NCI-H446 treated with DMSO at 0.1 percent for 48 hours (cell line): ENCODE data around the gene UBXN7.
"Not testable (repeated sequence)": the region's sequence is repeated elsewhere in the genome, so short reads cannot be mapped to it uniquely, and the experiment has no call there.

Experiments
- DNase-seq: peaks from one replicate; lab custom pipeline; 2025; lab: John Stamatoyannopoulos, UW

The UBXN7 gene, protein sequence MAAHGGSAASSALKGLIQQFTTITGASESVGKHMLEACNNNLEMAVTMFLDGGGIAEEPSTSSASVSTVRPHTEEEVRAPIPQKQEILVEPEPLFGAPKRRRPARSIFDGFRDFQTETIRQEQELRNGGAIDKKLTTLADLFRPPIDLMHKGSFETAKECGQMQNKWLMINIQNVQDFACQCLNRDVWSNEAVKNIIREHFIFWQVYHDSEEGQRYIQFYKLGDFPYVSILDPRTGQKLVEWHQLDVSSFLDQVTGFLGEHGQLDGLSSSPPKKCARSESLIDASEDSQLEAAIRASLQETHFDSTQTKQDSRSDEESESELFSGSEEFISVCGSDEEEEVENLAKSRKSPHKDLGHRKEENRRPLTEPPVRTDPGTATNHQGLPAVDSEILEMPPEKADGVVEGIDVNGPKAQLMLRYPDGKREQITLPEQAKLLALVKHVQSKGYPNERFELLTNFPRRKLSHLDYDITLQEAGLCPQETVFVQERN

DNA sequence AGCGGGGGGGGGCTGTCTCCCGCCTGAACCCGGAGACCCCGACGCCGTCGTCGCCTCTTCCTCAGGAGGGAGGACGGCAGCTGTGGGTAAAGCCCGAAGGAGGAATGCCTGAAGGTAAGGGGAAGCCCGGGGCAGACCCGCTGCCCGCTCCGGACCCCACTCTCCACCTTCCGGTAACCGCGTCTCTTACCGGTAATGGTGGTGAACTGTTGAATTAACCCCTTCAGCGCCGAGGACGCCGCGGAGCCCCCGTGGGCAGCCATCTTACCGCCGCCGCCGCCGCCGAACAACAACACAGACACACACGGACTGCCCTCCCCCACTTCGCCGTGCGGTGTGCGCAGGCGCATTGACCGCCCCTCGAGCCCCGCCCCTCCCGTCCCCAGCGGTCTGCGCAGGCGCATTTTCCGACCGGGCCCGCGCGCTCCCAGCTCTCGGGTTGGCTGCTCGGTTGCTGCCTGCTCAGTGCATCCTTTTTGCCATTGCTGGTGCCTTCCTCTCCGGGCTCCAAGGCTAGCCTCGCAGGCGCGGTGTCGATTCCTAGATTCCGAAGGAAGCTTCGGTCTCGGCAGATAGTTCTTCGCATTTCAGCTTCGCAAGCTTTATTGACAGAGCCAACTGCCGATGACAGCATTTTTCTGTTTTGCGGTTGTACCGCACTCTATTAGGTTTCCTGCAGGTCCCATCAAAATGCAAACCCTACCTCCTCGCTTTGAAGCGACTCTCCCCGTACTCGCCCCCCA lies at the start of gene UBXN7:
UBXN7 (minus strand) TSS at position 291 of the 743 bp plus-strand sequence; CDS start at position 263, 28 bp downstream.
- peak; percentile 91 for DNase-seq

- no peak for DNase-seq
Measured at GRCh38 chr3:196477678-196478077, 45.5 kb upstream of the UBXN7 start.

DNA sequence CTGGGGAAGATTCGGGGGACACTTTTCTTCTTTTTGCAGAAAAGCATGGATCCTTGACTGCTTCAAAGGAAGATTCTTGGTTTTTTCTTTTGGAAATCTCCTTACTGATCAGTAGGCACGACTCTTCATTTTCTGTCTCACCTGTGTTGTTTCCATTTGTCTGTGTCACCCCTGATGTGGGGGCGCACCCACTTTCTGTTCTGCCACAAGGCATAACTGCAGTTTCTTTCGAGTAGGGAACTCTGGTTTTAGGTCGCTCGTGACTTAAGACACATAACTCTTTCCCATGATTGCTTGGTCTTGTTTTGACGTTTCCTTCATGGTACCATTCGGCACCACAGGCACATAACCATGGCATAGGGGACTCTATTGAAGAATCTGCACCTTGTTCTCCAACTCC lies 40.1 kb upstream of the UBXN7 start:
- no peak for DNase-seq

DNA sequence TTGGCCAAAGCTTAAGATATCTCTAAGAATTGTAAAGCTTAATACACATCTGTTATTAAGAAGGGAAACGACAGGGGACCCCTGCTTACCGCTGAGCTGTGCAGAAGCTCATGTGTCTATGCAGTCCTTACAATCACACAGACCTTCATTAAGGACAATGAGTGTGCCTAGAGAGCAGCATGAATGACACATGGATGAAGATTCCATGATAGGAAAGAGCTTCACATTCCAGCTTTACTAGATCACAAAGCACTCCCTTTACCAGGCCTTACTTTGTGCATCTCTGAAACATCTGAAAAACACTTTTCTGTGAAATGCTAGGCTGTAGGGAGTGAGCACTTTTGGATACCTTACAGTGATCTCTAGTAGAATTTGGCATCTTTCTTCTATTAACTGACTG lies 39.3 kb upstream of the UBXN7 start:
- no peak for DNase-seq

- not testable (repeated sequence) for DNase-seq
Measured at GRCh38 chr3:196470182-196470581, 38.0 kb upstream of the UBXN7 start.

DNA sequence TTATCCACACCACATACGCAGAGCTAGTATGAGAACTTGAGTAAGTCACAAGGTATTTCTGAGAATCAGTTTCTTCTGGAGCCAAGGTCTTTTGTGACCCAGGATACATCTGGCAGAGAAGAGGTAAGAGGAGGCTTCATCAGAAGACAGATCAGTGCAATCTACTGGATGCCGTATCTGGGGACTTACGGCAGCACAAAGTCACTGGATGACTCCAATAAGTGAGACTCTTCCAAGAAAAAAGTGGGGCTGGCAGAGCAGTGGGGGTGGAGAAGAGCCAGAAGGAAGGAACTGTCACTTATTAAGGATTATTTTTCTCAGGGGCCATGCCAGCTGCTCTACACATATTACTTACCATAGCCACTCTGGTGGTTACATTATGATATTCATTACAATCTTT lies 31.6 kb upstream of the UBXN7 start:
- no peak for DNase-seq

GRCh38 chr3:196463478-196463756 lies 31.2 kb upstream of the UBXN7 start:
- no peak for DNase-seq

DNA sequence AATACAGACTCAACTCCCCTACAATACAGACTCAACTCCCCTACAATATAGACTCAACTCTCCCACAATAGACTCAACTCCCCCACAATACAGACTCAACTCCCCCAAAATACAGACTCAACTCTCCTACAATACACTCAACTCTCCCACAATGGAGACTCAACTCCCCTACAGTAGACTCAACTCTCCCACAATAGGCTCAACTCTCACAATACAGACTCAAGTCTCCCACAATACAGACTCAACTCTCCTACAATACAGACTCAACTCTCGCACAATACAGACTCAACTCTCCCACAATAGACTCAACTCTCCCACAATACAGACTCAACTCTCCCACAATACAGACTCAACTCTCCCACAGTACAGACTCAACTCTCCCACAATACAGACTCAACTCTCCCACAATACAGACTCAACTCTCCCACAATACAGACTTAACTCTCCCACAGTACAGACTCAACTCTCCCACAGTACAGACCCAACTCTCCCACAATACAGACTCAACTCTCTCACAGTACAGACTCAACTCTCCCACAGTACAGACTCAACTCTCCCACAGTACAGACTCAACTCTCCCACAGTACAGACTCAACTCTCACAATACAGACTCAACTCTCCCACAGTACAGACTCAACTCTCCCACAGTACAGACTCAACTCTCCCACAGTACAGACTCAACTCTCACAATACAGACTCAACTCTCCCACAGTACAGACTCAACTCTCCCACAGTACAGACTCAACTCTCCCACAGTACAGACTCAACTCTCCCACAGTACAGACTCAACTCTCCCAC lies 30.7 kb upstream of the UBXN7 start:
- not testable (repeated sequence) for DNase-seq

DNA sequence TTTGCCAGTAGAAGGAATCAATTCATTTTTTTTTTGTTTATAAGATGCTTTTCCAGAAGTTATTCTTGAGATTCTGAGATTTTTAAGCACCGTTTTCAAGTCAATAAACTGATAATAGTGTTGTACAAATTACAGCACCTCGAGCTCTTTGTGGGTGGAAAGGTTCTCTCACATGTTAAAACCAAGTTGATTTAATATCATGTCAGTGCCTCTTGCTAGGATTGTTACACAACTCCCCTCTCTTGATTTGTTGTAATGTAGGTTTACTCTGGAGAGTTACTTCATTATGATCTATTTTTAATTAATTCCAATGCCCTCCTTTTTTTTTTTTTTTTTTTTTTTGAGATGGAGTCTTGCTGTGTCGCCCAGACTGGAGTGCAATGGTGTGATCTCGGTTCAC lies 25.8 kb upstream of the UBXN7 start:
- no peak for DNase-seq

DNA sequence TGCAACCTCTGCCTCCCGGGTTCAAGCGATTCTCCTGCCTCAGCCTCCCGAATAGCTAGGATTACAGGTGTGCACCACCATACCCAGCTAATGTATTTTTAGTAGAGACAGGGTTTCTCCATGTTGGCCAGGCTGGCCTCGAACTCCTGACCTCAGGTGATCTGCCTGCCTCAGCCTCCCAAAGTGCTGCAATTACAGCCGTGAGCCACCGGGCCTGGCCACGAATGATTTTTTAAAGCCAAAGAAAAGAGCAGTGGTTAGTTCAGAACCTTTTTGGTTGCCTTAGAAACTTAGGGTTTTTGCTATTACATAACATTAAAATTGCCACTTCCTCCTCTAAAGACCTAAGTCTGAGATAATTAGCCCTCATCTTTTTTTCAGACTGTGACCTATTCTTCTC lies 25.2 kb upstream of the UBXN7 start:
- DNase-seq = not testable (repeated sequence)

DNA sequence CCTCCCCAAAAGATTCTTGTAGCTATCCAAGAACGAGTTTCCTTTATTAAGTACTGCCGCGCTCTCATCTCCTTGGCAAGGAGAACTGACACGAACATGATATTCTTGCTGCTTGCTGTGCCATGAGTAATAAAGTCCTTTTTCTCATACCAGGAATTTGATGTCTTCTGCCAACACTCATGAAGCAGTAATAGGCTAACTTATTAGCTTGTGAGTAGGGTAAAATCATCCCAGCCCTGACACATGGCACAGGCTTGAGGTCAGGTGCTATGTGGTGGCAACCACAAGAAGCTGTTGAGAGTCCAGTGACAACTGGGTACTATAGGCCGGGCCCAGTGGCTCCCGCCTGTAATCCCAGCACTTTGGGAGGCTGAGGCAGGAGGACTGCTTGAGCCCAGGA lies 22.7 kb upstream of the UBXN7 start:
- DNase-seq = no peak

- not testable (repeated sequence) for DNase-seq
Measured at GRCh38 chr3:196445391-196445790, 13.2 kb upstream of the UBXN7 start.

DNA sequence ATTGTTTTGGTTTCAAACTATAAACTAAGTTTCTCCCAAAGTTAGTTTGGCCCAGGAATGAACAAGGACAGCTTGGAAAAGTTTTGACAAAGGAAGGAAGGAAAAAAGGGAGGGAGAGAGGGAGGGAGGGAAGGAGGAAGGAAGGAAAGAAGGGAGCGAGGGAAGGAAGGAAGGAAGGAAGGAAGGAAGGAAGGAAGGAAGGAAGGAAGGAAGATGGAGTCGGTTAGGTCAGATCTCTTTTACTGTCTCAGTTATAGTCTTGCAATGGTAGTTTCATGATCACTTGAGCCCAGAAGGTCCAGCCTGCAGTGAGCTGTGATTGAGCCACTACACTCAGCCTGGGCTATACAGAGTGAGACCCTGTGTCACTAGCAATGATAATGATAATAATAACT lies 12.3 kb upstream of the UBXN7 start:
- DNase-seq = no peak

DNA sequence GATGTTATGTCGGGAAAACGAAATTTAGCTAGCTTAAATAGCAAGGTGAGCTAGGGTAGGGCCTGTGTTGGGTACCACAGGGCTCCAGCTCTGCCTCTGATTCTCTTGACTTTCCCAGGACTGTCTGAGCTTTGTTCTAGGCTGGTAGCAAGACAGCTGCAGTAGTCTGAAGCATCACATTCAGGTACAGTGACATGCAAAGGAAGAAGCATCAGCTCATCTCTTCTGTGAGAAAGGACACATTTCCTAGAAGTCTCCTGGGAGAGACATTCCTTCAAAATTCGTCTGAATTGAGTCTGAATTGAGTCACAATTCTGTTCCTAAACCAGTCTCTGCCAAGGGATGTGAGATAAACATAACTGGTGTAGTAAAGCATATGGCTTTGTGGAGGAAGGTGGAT lies 8.5 kb upstream of the UBXN7 start:
- no peak for DNase-seq

DNA sequence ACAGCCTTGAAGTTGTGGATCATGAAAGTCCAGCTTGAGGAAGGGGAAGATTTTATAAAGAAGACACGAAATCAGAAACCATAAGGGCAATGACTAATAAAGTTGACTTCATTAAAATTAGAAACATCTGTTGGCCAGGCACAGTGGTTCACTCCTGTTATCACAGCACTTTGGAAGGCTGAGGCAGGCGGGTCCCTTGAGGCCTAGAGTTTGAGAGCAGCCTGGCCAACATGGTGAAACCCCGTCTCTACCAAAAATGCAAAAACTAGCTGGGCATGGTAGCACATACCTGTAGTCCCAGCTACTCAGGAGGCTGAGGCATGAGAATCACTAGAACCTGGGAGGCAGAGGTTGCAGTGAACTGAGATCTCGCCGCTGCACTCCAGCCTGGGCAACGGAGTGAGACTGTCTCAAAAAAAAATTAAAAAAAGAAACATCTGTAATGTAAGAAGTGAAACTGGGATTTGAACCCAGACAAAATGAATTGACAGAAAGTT lies 7.9 kb upstream of the UBXN7 start:
- DNase-seq = no peak

DNA sequence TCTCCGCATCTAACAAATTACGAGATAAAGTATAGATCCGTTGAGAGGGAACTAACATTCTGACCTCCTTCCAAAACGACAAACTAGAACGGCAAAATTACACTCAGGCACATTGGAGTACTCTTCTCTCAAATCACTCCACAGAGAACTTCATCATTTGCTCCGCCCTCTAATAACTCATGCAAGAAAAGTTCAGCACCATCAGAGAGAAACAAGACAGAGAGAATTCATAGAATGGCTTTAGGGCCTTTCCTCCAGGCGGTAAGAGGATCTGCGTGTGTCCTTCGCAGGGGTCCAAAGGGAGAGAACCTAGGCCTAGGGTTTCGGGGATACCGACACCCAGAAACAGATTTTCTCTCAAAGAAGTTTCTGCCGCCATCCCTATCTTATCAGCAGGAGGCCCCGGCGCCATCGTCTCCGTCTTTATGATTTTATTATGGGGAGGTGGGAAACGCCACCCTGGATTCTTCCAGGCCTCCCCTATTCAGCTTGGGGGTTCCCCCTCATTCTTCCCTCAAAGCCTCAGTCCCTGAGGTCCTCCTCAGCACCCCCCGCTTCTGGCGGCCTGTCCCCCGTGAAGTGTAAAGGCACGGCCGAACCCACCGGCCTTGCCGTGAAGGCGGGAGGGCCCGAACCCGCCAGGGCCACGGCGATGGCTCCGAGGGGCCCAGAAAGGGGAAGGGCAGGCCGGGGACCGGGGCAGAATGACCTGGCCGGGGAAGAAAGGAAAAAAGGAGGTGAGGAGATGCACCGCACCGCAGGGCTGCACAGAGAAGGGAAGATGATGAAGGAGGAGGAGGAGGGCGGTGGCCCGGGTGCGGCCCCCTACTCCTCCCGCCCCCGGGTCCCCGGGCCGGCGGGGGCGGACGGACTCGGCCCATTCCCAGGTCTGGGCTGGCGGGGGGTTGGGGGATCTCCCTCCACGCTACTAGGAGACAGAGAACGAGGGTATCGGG lies 768 bp downstream of the UBXN7 start:
- DNase-seq = no peak

GRCh38 chr3:196428041-196428440 lies 4.2 kb downstream of the UBXN7 start:
- DNase-seq = no peak

DNA sequence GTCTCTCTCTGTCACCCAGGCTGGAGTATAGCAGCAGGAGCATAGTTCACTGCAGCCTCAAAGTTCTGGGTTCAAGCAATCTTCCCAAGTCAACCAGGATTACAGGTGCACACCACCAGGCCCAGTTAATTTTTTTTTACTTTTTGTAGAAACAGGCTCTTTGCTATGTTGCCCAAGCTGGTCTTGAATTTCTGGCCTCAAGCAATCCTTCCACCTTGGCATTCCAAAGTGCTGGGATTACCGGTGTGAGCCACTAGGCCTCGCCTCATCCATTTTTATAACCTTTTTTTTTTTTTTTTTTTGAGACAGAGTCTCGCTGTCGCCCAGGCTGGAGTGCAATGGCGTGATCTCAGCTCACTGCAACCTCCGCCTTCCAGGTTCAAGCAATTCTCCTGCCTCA lies 7.8 kb downstream of the UBXN7 start:
- DNase-seq = not testable (repeated sequence)

GRCh38 chr3:196423044-196423781 lies 9.0 kb downstream of the UBXN7 start:
- peak; percentile 41 for DNase-seq

- DNase-seq = not testable (repeated sequence)
Measured at GRCh38 chr3:196421668-196422067, 10.6 kb downstream of the UBXN7 start.

DNA sequence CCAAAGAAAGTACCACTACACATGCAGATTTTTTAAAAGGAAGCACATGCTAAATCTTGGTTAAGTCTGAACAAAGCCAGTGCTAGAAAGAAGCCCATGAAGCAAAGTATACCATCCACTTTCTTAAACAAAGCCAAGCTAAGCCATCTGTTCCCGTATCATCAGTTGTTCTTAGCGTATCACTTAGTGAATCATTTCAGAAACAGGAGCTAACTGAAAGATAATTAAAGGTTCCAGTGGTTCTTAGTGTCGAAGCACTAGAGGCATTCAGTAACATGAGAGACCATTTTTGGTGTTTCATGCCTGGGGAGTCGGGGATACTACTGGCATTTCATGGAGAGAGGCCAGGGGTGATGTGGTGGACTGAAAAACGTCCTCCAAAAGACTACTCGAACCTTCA lies 12.8 kb downstream of the UBXN7 start:
- no peak for DNase-seq
